Renal cortex interstitium (tissue), 11 donors: ENCODE data around the gene DPP6. TPM values are rescaled to one million over a fixed set of nuclear protein-coding genes. Genes with fewer than 3 reads are reported as not detected.
A peak's percentile ranks its signal among the peaks of the same experiment; 100 is the strongest.

Experiments used
- DNase-seq, 11 donors: peaks; one replicate each; pipeline ENCODE4 v3.0.0-alpha.2; 2013; ENCODE audit warnings: low read depth in 9 of 11, low spot score in 4 of 11; ENCODE audit errors: extremely low read depth in 1 of 11
- polyA plus RNA-seq, 3 donors: library from polyadenylated mRNA; unstranded; fragments of 120-200 nt; gene quantifications; one replicate each; pipeline ENCODE4 v1.2.1, GENCODE V29; 2013; ENCODE audit not compliant: insufficient read length in 3 of 3

Gene DPP6
- polyA plus RNA-seq, 3 donors, result 41.0 to 52.1 (median 48.4) TPM

DNA sequence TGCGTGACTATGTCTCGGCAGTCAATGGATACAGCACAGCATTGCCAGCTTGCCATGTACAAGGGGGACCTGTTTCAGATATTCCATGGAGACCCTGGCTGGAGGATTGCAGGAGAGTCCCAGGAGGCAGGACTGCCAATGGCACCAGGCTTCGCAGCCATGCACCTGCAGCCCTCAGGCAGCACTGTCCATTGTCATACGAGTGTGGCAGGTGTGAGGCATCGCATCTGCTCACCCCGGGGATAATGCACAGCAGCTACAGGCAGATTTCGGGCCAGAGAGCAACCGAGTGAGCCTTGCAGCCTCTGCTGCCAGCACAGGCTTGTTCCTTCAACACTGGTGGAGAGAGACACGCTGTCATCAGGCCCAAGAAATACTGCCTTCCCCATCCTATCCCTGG lies 535.6 kb downstream of the DPP6 start:
- no peak for DNase-seq

DNA sequence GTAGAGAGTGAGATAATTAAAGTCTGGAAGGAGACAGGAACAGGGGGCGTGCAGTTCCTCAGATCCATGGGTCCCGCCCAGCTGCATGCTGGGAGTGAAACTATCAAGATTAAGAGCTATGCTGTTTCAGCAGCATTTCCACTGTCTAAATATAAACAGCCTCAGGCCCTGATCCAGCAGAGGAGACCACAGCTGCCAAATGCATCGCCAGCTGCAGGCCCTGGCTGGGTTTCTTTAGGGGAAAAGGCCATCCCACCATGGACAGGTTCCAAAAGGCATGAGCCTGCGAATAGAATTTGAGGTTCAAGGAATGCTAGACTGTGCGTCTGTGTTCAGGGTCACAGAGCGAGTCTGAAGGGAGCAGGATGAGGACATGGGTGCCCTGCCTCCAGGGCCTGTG lies 539.3 kb downstream of the DPP6 start:
- DNase-seq, result peak in 8 of 11 donors; percentile 10 to 39 (median 24)

GRCh38 chr7:154592388-154592787 lies 540.2 kb downstream of the DPP6 start:
- DNase-seq, result peak in 10 of 11 donors; percentile 7 to 45 (median 22)

DNA sequence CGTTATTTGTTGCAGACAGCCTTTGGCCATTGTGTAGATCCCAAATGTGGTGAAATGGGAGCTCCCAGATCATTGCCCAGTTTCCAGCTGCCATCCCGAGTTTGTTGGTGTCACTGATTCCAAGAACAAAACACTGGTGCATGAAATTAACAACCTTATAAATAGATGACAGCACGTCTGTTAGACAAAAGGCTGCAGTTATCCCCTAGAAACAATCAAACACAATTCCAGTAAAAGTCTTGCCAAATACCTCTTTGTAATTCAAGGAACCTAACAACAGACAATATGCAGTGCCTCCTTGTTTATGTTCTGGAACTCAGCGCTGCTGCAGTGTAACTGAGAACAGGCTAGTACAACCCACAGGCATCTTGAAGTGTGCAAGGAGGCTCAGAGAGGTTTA lies 546.2 kb downstream of the DPP6 start:
- DNase-seq, result no peak

DNA sequence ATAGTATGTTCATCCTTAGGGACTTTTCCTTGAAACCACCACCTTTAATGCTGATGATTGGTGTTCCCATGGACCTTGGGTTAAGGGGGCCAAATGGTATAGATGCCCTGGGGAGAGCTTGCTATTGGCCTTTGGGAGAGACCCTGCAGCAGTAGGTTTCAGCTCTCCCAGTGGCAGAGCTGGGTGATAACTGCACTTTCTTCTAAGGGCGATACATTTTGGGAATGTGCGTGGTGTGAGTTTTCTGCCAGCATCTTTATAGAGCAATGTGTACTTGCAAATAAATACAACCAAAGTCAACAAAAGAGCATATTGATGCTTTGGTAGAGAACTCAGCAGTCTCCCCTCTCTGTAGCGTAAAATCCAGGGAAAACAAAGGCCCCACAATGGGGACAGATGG lies 546.7 kb downstream of the DPP6 start:
- no peak for DNase-seq

GRCh38 chr7:154610903-154611302 lies 558.7 kb downstream of the DPP6 start:
- DNase-seq, result no peak

DNA sequence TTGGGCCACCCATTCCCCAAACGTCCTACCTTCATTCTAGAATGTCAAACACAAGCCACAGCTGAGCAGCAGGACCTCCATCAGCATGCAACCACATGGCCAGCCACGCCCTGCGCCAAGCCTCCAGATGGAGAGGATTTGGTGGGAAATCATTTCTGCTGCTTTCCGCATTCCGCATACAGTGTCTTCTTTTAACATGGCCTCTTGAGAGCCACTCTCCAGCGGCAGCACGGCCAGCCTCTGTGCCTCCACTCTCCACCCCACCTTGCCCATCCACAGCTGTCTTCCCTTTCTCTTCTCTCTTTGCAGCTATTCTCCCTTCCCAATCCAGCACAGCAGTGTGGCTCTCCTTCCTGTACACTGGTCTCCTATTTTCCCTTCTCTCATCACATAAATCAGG lies 561.6 kb downstream of the DPP6 start:
- no peak for DNase-seq

DNA sequence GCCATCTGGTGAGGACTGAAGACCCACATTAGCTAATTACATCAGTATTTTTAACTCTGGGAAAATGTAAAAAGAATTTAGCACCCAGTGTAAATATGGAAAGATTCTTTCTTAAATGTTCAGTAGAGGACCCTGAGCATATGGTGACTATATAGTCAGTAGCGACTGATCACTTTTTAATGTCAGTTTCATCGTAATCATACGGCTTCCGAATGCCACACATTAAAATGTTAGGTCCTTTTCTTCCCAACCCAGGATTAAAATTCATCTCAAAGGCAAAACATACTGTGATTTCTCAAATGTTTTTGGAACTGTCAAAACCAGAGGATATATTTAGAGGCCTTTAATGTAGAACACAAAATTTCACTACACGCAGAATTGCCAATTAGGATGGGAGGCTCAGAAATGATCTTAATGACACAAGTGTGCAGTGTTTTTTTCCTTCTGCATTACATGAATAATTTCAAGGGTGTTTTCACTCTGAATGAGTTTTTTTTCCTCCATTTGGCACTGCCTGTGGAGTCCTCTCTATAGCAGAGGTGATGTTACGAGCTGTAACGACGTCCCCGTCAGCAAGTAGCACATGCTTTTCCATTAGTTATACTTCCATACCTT lies 568.0 kb downstream of the DPP6 start:
- no peak for DNase-seq

- DNase-seq, result no peak
Observed at GRCh38 chr7:154623399-154623798, 571.2 kb downstream of the DPP6 start.

DNA sequence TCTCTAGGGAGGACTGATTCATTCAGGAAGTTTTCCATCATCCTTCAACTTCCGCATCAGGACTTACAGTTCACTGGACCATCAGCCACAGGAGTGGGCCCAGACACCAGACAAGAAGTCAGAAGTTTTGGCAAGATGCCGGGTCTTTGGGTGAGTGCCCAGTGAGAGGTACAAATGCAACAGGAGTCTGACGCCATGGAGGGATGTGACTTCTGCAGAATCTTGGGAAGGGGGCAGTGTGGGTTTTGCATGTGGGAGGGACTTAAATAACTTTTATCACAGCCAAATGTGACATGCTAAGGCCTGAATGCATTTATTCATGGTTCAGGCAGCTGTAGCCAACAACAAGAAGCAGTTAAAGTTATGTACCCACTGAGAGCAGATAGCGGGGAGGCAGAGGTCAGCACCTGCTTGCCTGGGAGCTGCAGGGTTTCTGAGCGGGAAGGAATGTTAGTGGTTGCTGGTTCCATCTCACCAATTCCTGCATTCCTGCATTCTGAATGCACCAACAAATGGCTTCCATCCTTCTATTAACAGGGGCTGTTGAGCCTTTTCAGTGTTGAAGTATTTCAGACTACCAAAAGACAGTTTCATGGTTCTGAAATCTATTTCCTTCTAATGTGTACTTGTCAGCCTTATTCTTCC lies 575.6 kb downstream of the DPP6 start:
- peak in 6 of 11 donors; percentile 6 to 22 (median 20) for DNase-seq

GRCh38 chr7:154628556-154628955 lies 576.4 kb downstream of the DPP6 start:
- DNase-seq, result no peak

DNA sequence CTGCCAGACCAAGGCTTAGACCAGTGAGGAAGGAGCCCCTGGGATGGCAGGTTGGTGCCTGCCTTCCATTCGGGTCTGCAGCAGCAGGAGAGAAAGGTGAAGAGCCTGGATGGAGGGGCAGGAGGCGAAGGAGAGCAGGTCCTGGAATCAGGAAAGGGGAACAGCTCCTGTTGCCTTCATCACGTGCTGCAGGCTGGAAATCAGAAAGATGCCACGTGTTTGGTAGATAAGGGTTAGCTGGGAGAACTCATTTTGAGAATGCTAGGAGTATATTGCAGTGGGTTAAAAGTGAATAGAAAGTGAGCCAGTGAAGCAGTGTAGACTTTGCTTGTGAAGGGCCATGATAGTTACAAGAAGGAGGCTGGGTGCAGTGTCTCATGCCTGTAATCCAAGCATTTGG lies 579.0 kb downstream of the DPP6 start:
- DNase-seq, result no peak

- no peak for DNase-seq
Observed at GRCh38 chr7:154633641-154634040, 581.4 kb downstream of the DPP6 start.

- DNase-seq, result no peak
Observed at GRCh38 chr7:154638286-154638685, 586.1 kb downstream of the DPP6 start.

DNA sequence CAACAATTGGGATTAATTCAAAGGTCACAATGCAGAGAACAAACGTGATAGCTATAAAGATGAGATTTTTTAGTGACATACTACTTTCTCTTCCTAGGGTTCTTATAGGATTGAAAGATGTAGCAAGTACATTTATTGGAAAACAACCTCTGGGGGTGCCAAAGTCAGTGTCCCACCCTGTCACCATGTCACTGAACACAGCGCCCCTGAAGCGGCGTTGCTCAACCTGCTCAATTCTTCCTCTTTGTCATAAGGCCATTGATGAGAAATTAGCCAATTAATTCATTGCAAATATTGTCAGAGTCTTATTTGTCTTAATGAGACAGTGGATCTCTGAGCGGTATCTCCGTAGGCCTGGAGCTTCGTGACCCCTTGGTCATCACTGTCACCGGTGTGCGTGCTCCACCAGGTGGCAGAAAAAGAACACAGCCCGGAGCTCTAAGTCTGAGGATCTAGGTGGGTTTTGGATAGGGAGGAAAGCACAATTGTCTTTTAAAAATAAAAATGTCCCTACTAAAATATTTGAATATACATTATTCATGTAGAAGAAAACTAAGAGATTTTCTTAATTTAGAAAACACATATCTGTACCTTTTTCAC lies 588.2 kb downstream of the DPP6 start:
- DNase-seq, result no peak

DNA sequence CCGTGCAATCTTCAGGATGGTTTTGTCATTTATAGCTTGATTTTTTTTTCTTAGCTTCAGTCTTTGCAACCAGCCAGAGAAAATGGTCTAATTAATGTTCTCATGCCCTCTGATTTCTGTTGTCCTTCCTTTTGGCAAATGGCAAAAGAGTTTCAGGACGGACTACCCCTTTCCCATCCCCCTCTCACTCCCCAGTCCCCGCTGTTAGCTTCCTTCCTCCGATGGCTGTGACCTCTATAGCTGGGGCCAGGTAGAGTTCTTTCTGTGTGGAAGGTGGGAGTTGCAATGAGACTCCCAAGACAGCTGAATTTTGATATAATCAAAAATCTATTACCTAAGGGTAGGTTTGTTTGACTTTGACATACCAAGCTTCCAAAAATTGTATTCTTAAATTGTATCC lies 588.7 kb downstream of the DPP6 start:
- no peak for DNase-seq

DNA sequence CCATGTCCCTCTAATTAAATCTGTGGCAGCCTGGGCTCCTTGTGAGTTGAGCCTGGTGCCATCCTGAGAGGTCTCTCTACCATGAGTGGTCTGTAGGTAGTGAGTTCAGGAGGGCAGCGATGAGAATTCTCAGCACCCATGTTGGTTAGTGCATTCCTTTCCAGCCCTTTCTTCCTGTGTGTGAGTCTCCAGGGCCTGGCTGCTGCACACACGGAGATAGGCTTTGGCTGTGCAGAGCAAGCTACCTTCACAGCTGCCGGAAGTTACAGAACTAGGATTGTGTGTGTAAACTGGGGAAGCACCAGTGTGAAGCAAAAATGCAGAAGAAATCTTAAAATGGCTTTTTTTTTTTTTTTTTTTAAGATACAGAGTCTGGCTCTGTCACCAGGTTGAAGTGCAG lies 592.2 kb downstream of the DPP6 start:
- no peak for DNase-seq

DNA sequence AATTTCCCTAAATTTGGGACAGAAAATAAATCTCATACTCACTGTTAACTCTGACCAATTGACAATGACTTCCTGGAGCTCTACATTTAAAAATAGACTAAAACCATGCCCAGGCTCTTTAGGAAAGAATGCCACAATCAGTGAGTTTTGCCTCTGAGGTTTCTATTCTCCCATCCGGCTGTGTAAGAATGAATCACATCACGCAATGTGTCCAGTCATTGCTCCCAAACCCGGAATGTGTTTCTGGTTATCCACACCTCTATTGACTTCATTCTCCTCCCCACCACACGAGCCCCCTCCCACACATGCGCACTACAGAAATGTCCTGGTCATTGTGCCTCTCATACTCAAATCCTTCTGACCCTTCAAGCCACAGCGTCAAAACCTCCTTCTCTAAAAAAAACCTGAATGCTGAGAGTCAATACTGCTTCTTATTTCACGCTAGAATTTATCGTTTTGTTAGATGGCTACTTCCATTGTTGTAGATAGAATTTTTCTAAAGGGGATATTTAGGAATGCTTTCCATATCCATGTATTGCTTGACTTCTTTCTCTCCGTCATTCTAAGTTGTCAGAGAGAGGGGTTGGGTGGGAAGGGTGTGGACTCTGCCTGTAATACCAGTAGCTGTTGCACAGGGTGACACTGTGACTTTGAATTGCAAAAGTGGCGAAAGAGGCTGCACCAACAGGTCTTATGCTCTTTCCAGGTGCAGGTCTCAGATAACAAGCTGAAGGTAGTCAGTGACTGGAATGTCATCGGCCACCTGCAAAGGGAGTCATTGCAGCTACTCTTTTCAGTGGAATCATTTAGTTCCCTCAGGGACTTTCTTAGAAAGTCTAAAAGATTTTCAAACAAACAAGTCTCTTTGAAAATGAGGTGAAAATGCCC lies 594.2 kb downstream of the DPP6 start:
- DNase-seq, result no peak

- DNase-seq, result no peak
Observed at GRCh38 chr7:154647625-154648024, 595.4 kb downstream of the DPP6 start.

DNA sequence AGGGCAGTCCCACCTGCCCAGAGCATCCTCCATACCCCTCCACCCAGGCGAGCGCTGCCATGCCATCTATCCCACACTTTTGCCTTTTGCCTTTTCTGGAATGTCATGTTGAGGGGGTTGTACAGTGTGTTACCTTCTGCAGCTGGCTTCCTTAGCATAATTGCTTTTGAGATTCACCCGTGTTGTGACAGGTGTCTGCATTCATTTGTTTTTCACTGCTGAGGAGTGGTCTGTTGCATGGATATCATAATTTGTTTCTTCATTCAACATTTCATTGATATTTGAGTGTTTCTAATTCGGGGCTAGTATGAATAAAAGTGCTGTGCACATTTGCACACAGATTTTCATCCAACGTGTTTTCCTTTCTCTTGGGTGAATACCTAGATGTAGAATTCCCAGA lies 596.8 kb downstream of the DPP6 start:
- DNase-seq, result no peak
